WTC11 (cell line): ENCODE data around the gene ATOX1. TPM values are rescaled to one million over a fixed set of nuclear protein-coding genes. Genes with fewer than 3 reads are reported as not detected.
A peak's percentile ranks its signal among the peaks of the same experiment; 100 is the strongest.

Experiments used
- ATAC-seq: fragments of 200-7000 bp; cut with Tn5 transposase; 2 replicates; pipeline ENCODE4 v1.10.0; 2021; ENCODE audit warnings: mild to moderate bottlenecking, moderate library complexity
- CTCF ChIA-PET: fragments of 300-600 bp; sonication (Branson Sonifier 250); formaldehyde crosslinking; loops from one replicate; lab custom pipeline; 2021; ENCODE audit warnings: antibody characterized with exemption; lab: Charles Lee
- POLR2A ChIA-PET: fragments of 350-600 bp; sonication (Branson Sonifier 250); formaldehyde crosslinking; loops from one replicate; lab custom pipeline; 2021; ENCODE audit warnings: antibody characterized with exemption; lab: Charles Lee
- DNase-seq: peaks from one replicate; pipeline ENCODE4 v3.0.0; 2021; ENCODE audit warnings: low spot score
- H3K27ac Mint-ChIP-seq: 2 replicates; pipeline ENCODE4 v1.8.0; 2021; ENCODE audit warnings: mixed read lengths
- H3K27me3 Mint-ChIP-seq: 2 replicates; pipeline ENCODE4 v1.8.0; 2021; ENCODE audit warnings: low read depth, mild to moderate bottlenecking, moderate library complexity, mixed read lengths
- H3K36me3 Mint-ChIP-seq: 2 replicates; pipeline ENCODE4 v1.8.0; 2021; ENCODE audit warnings: mixed read lengths
- H3K4me1 Mint-ChIP-seq: 2 replicates; pipeline ENCODE4 v1.8.0; 2022; ENCODE audit warnings: mixed read lengths
- H3K4me3 Mint-ChIP-seq: 2 replicates; pipeline ENCODE4 v1.8.0; 2021; ENCODE audit warnings: mild to moderate bottlenecking, moderate library complexity, mixed read lengths
- H3K9me3 Mint-ChIP-seq: 2 replicates; pipeline ENCODE4 v1.8.0; 2021; ENCODE audit warnings: mixed read lengths
- CREM ChIP-seq: sonication (generic); formaldehyde crosslinking; IDR thresholded peaks from 2 replicates; pipeline ENCODE4 v1.8.1; 2022; ENCODE audit warnings: mild to moderate bottlenecking, missing genetic modification reagents, moderate library complexity
- ESRRA ChIP-seq: sonication (generic); formaldehyde crosslinking; IDR thresholded peaks from 2 replicates; pipeline ENCODE4 v1.8.1; 2022; ENCODE audit warnings: mild to moderate bottlenecking, missing genetic modification reagents, borderline replicate concordance
- GTF2I ChIP-seq: fragments of 250-450 bp; sonication (Bioruptor Pico); conservative IDR thresholded peaks from 2 replicates; pipeline ENCODE4 v1.4.0; 2021; ENCODE audit warnings: mild to moderate bottlenecking
- PRRX2 ChIP-seq: fragments of 250-450 bp; sonication (Bioruptor Pico); IDR thresholded peaks from 2 replicates; pipeline ENCODE4 v1.8.0; 2021; ENCODE audit warnings: mild to moderate bottlenecking
- SMAD3 ChIP-seq: sonication (generic); formaldehyde crosslinking; IDR thresholded peaks from 2 replicates; pipeline ENCODE4 v1.8.0; 2022; ENCODE audit warnings: missing genetic modification reagents, mild to moderate bottlenecking, borderline replicate concordance
- SMAD4 ChIP-seq: sonication (generic); formaldehyde crosslinking; IDR thresholded peaks from 2 replicates; pipeline ENCODE4 v1.8.0; 2022; ENCODE audit warnings: mild to moderate bottlenecking, missing genetic modification reagents
- SP1 ChIP-seq: sonication (generic); formaldehyde crosslinking; conservative IDR thresholded peaks from 2 replicates; pipeline ENCODE4 v1.8.1; 2022; ENCODE audit warnings: missing genetic modification reagents
- TEAD1 ChIP-seq: sonication (generic); formaldehyde crosslinking; IDR thresholded peaks from 2 replicates; pipeline ENCODE4 v1.8.0; 2022; ENCODE audit warnings: mild to moderate bottlenecking, missing genetic modification reagents
- ZNF263 ChIP-seq: sonication (generic); formaldehyde crosslinking; IDR thresholded peaks from 2 replicates; pipeline ENCODE4 v1.8.1; 2022; ENCODE audit warnings: low read depth, mild to moderate bottlenecking, moderate library complexity, missing genetic modification reagents
- ZNF671 ChIP-seq: fragments of 250-450 bp; sonication (Bioruptor Pico); IDR thresholded peaks from 2 replicates; pipeline ENCODE4 v1.8.0; 2021; ENCODE audit warnings: mild to moderate bottlenecking
- total RNA-seq: library from RNA; stranded (reverse); gene quantifications from 3 replicates; pipeline ENCODE4 v1.2.3, GENCODE V29; 2021
- TF ChIP-seq, protein P1 (sequence below): fragments of 250-450 bp; sonication (Bioruptor Pico); conservative IDR thresholded peaks from 2 replicates; pipeline ENCODE4 v1.9.0; 2021; ENCODE audit warnings: mild to moderate bottlenecking
- TF ChIP-seq, protein P2 (sequence below): sonication (generic); formaldehyde crosslinking; IDR thresholded peaks from 2 replicates; pipeline ENCODE4 v1.8.1; 2022; ENCODE audit warnings: missing genetic modification reagents, borderline replicate concordance
- TF ChIP-seq, protein P3 (sequence below): sonication (generic); formaldehyde crosslinking; conservative IDR thresholded peaks from 2 replicates; pipeline ENCODE4 v1.8.1; 2022; ENCODE audit warnings: mild to moderate bottlenecking, missing genetic modification reagents
- TF ChIP-seq, protein P4 (sequence below): fragments of 200-600 bp; IDR thresholded peaks from 2 replicates; pipeline ENCODE4 v1.8.0; 2022; ENCODE audit warnings: antibody characterized with exemption

ATOX1 gene
- total RNA-seq, 1 experiment from 2014 or later = 76.4 TPM

DNA sequence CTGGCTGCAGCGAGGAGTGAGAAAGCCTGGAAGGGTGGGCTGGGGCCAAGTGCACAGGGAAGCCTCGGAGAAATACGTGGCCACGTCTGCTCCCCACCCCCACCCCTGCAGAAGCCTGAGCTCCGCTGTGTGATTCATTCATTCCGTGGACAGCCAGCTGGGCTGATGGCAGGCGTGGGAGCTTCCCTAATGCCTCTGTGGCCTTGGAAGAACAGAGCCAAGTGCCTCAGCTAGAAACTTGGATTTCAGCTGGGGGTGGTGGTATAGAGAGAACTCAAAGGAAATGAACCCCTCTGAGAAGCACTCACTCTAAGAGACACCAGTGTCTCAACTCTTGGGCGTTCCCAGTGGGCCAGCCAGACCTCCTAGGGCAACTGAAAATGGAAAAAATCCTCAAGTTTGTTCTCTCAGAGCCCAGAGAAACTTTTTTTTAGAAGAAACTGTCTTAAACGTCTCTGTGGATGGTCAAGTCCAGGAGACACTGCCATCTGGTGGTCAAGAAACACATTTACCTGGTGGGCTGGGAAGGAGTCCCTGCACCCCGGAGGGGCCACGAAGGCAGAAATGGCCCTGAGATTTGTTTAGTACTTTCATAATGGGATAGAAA, 18.0 kb downstream of the ATOX1 start:
- H3K36me3 Mint-ChIP-seq = peaks cover 6% of the 10 kb centered on the region
- peak overlapping the region; percentile 89 for H3K27ac Mint-ChIP-seq
- no peak overlapping the region; the same call in 1 of the 2 replicates for H3K4me3 Mint-ChIP-seq
- peaks cover 17% of the 10 kb centered on the region for H3K4me1 Mint-ChIP-seq
- ChIA-PET CTCF (interaction anchor here (0.6 to 8.2 kb wide), 44 partner anchors 8 to 1654 kb away, joined by 3 to 167 read pairs (median 5); partner anchors contain the start of genes ATOX1, CSF1R, G3BP1 and SLC36A1), POLR2A (interaction anchor here (0.6 to 1.7 kb wide), 6 partner anchors 13 to 88 kb away, joined by 3 to 12 read pairs (median 4); partner anchors contain the start of genes G3BP1 and SPARC)
- no peaks in the 10 kb centered on the region for H3K27me3 Mint-ChIP-seq
- DNase-seq (peak; percentile 56), ATAC-seq (peak; percentile 61)
- TF ChIP-seq, protein P1, sequence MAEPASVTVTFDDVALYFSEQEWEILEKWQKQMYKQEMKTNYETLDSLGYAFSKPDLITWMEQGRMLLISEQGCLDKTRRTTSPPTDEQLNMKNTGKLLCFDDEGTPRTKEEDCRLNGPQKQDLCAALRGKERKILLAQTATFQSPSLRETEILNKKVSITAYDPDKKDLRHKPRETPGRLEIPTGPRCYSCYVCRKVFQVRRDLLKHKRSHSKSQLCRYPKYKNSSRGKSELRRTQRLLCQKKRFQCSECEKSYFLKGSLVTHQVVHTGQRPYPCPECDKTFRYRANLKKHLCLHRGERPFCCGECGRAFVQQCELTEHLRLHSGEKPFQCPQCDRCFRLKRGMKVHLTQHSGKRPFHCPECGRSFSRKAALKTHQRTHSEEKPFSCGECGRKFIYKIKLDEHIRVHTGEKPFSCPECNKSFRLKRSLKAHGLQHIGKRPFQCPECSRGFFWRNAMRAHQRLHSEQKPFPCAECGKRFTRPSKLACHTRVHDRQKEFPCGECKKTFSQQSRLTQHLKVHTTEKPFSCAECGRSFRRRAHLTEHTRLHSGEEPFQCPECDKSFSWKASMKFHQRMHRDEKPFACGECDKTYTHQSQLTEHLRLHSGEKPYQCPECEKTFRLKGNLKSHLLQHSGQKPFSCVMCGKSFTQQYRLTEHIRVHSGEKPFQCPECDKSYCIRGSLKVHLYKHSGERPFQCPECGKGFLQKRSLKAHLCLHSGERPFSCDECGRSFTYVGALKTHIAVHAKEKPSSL (CRISPR knock-in tag) = no peak
- no peak for TF ChIP-seq PRRX2
- no peak for TF ChIP-seq ZNF263 (CRISPR knock-in tag)
- 0 out of 2 replicates have a peak, but pooled peaks have one; percentile 15 for TF ChIP-seq SP1 (CRISPR knock-in tag)
- TF ChIP-seq GTF2I (CRISPR knock-in tag) = no peak
- TF ChIP-seq, protein P2, sequence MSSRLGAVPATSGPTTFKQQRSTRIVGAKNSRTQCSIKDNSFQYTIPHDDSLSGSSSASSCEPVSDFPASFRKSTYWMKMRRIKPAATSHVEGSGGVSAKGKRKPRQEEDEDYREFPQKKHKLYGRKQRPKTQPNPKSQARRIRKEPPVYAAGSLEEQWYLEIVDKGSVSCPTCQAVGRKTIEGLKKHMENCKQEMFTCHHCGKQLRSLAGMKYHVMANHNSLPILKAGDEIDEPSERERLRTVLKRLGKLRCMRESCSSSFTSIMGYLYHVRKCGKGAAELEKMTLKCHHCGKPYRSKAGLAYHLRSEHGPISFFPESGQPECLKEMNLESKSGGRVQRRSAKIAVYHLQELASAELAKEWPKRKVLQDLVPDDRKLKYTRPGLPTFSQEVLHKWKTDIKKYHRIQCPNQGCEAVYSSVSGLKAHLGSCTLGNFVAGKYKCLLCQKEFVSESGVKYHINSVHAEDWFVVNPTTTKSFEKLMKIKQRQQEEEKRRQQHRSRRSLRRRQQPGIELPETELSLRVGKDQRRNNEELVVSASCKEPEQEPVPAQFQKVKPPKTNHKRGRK (CRISPR knock-in tag) = no peak
- TF ChIP-seq CREM (CRISPR knock-in tag) = 0 out of 2 replicates have a peak, but pooled peaks have one; percentile 20
- no peak for TF ChIP-seq SMAD4 (CRISPR knock-in tag)
- no peak for TF ChIP-seq ESRRA (CRISPR knock-in tag)
- no peak for TF ChIP-seq SMAD3
- peak; percentile 7; the same call in 1 of the 2 replicates for TF ChIP-seq TEAD1 (CRISPR knock-in tag)
- TF ChIP-seq, protein P3, sequence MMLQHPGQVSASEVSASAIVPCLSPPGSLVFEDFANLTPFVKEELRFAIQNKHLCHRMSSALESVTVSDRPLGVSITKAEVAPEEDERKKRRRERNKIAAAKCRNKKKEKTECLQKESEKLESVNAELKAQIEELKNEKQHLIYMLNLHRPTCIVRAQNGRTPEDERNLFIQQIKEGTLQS (CRISPR knock-in tag) = no peak
- TF ChIP-seq, protein P4, sequence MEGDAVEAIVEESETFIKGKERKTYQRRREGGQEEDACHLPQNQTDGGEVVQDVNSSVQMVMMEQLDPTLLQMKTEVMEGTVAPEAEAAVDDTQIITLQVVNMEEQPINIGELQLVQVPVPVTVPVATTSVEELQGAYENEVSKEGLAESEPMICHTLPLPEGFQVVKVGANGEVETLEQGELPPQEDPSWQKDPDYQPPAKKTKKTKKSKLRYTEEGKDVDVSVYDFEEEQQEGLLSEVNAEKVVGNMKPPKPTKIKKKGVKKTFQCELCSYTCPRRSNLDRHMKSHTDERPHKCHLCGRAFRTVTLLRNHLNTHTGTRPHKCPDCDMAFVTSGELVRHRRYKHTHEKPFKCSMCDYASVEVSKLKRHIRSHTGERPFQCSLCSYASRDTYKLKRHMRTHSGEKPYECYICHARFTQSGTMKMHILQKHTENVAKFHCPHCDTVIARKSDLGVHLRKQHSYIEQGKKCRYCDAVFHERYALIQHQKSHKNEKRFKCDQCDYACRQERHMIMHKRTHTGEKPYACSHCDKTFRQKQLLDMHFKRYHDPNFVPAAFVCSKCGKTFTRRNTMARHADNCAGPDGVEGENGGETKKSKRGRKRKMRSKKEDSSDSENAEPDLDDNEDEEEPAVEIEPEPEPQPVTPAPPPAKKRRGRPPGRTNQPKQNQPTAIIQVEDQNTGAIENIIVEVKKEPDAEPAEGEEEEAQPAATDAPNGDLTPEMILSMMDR = peak; percentile 92
- no peaks in the 10 kb centered on the region for H3K9me3 Mint-ChIP-seq

DNA sequence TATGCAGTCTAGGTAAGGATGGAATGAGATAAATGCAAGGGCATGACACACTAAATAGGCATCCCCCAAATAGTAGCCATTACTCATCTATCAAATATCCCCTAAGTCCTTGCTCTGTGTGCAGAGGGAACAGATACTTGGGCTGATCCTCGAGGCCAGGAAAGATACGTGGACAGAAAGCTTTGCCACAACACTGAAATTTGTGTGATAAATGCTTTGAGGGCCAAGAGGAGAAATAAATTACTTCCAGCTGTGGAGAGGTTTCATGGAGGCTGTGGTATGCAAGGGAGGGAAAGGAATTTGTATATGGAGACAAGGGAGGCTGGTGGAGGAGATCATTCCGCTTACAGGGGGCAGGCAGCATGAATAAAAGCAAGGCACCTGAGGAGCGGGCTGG, 18.5 kb downstream of the ATOX1 start:
- peak; percentile 71 for ATAC-seq
- TF ChIP-seq TEAD1 (CRISPR knock-in tag) = peak; percentile 33; the same call in 1 of the 2 replicates
- TF ChIP-seq, protein P3 (CRISPR knock-in tag) = no peak
- H3K27ac Mint-ChIP-seq = peak overlapping the region; percentile 89
- CTCF ChIA-PET = interaction anchor here (0.6 to 8.2 kb wide), 36 partner anchors 9 to 610 kb away, joined by 3 to 167 read pairs (median 6); partner anchors contain the start of genes ATOX1, G3BP1, SLC36A1 and SPARC
- H3K9me3 Mint-ChIP-seq = no peaks in the 10 kb centered on the region
- POLR2A ChIA-PET = interaction anchor here (0.5 to 1.7 kb wide), 6 partner anchors 32 to 281 kb away, joined by 3 to 12 read pairs (median 4); partner anchors contain the start of genes G3BP1 and SPARC
- H3K4me3 Mint-ChIP-seq = no peak overlapping the region
- no peak for DNase-seq
- peaks cover 17% of the 10 kb centered on the region for H3K4me1 Mint-ChIP-seq
- H3K36me3 Mint-ChIP-seq = peaks cover 3% of the 10 kb centered on the region; the same call in 1 of the 2 replicates
- H3K27me3 Mint-ChIP-seq = no peaks in the 10 kb centered on the region

DNA sequence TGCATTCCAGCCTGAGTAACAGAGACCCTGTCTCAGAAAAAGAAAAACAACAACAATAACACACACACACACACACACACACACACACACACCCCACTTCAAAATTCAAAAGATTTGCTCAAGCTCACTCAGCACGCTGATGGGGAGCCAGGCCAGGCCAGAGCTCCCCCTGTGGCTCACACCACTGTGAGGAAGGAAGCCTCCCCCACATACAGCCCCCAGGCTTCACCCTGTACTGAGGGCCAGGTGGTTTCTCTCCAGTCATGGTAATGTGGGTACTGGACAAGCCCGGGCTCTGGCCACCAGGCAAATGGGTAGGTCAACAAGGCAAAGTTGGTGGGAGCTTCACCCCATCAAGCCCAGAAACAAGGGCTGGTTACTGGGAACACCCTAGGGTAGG, 19.0 kb downstream of the ATOX1 start:
- peak; percentile 18 for DNase-seq
- Mint-ChIP-seq H3K27ac (no peak overlapping the region), H3K36me3 (peaks cover 3% of the 10 kb centered on the region; the same call in 1 of the 2 replicates), H3K4me1 (peaks cover 17% of the 10 kb centered on the region), H3K27me3 (no peaks in the 10 kb centered on the region), H3K9me3 (no peaks in the 10 kb centered on the region), H3K4me3 (no peak overlapping the region)
- CTCF ChIA-PET = interaction anchor here (0.6 to 8.2 kb wide), 23 partner anchors 9 to 292 kb away, joined by 3 to 167 read pairs (median 16); partner anchors contain the start of genes ATOX1, G3BP1, SLC36A1 and SPARC
- TF ChIP-seq ZNF671 (CRISPR knock-in tag) = peak; percentile 34; the same call in 1 of the 2 replicates
- TF ChIP-seq TEAD1 (CRISPR knock-in tag) = no peak
- peak; percentile 9 for ATAC-seq
- POLR2A ChIA-PET = interaction anchor here (0.5 to 1.5 kb wide), 2 partner anchors 52 to 281 kb away, joined by 3 to 6 read pairs; partner anchors contain the start of gene SPARC
